DMS153 (cell line): ENCODE data around the gene FCHO1.

Experiments
- DNase-seq: peaks from one replicate; lab custom pipeline; 2025; lab: John Stamatoyannopoulos, UW

FCHO1 gene

DNA sequence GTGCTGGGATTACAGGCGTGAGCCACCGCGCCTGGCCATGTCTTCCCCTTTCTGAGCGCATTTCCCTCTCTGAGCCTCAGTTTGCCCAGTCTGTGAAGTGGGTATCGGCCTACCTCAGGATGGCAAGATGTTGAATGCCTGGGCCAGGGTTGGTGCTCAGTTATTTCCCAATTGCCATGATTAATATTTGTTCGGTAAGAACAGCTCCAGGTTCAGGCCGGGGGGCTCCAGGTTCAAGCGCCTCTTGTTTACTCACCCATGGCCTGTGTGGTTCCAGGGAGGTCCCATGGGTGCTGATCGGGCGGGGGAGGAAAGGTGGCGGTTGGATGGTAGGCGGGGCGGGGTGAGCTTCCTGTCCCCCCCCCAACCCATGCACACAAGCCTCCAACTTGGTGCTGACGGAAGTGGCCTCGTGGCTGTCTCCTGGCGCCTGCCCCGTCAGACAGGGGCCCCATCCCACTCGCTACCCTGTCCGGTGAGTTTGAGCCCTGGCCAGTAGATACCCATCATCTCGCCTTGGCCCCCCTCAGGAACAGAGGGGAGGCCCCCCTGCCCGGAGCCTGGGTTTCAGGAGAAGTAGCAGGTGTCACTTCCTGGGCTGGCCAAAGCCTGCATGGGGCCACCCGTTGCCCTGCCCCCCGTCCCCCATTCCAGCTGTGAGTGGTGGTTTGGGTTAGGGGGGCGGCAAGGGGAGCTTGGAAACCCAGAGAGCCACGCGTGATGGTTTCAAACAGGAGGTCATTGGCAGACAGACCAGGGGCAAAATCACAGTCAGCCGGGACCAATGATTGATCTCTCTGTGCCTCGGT lies at the start of gene FCHO1:
Gene FCHO1, plus strand, starts transcription at position 375 of the 809 bp plus-strand sequence. CDS start 3,688 bp downstream, outside the sequence.
- no peak for DNase-seq

DNA sequence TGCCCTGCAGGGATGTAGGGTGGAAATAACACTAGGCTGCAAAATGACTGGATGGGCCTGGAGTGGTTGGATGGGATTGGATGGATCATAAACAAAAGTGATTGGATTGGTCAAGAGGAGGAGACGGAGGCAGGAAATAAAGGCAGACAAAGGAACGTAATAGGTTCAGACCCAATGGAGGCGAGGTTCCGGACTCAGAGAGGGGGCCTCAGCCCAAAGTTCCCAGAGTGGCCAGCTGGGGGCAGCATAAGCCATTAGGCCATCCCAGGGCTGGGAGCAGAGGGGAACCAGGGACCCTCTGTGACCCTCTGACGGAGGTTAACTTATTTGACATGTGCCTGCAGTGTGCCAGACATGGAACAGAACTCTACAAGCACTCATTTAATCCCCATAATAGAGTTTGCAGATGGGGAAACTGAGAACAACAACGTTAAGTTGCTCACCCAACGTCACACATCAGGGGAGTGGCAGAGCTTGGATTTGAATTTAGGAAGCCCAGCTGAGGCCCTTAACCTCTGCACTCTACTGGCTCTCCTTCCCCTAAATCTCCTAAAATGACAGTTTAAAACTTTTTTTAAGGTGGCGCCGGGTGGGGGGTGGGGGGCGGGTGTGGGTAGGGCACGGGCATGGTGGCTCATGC lies 47.3 kb upstream of the FCHO1 start:
- no peak for DNase-seq

DNA sequence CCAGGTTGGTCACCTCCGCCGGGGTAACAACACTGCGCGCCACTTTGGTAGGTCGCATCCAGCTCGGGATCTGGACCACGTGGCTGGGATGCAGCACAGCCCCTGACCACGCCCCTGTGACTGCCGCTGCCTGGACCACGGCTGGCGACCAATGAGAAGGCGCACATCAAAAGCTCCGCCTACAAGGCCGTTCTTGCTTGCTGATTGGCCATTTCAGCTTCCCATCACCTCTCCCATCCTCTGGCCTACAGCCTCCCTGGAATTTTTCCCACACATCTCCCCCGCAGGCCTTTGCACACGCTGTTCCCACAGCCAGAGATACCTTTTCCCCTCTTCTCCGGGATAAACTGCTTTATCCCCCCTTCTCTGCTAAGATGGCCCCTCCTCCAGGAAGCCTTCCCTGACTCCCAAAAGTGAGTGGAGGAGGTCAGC lies 44.5 kb upstream of the FCHO1 start:
- DNase-seq: no peak

DNA sequence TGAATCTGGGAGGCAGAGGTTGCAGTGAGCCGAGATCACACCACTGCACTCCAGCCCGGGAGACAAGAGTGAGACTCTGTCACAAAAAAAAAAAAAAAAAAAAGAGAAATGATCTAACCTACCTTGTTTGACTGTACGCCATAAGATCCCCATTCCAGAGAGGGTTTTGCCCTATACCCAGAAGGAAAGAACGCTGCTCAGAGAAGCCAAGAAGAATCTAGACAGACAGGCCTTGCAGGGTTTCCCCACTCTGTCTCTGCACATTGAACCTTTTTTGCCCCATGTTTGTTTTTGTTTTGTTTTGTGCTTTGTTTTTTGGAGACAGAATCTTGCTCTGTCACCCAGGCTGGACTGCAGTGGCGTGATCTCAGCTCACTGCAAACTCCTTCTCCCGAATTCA lies 39.4 kb upstream of the FCHO1 start:
- no peak for DNase-seq

- no peak for DNase-seq
These were observed 34.9 kb upstream of the FCHO1 start for GRCh38 chr19:17716309-17716929.

GRCh38 chr19:17718550-17718946 lies 32.7 kb upstream of the FCHO1 start:
- DNase-seq: no peak

DNA sequence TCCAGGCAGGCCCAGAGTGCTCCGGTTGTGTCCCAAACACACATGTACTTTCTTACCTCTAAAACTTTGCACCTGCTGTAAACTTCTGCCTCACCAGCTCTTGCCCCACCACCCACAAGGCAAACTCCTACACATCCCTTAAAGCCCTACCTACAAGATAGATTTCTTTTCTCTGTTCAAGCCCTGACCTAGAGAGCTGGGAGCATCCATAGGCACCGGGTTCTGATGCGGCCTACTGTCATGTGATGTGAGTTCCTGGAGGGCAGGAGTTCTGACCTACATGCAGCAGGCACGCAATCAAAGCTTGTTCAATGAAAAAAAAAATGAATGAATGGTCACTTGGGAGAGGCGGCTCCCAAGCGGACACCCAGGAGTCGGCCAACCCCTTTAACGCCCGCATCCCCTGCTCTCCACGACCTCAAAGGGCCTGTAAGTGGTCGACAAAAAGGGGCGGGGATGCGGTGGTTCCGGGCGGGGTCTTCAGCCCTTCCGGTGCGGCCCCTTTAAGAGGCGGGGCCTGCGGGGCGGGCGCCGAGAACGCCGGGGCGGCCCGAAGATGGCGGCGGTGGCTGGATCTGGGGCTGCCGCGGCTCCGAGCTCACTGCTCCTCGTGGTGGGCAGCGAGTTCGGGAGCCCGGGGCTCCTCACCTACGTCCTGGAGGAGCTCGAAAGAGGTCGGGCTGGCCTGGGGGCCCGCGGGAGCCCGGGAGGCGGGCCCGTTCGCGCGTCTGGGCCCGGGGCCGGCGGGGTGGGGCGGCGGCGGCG lies 32.1 kb upstream of the FCHO1 start, which contains the start of gene MAP1S:
Gene MAP1S, plus strand, starts transcription at position 534 of the 765 bp plus-strand sequence. Its CDS starts 23 bp downstream, at position 557.
- no peak for DNase-seq

DNA sequence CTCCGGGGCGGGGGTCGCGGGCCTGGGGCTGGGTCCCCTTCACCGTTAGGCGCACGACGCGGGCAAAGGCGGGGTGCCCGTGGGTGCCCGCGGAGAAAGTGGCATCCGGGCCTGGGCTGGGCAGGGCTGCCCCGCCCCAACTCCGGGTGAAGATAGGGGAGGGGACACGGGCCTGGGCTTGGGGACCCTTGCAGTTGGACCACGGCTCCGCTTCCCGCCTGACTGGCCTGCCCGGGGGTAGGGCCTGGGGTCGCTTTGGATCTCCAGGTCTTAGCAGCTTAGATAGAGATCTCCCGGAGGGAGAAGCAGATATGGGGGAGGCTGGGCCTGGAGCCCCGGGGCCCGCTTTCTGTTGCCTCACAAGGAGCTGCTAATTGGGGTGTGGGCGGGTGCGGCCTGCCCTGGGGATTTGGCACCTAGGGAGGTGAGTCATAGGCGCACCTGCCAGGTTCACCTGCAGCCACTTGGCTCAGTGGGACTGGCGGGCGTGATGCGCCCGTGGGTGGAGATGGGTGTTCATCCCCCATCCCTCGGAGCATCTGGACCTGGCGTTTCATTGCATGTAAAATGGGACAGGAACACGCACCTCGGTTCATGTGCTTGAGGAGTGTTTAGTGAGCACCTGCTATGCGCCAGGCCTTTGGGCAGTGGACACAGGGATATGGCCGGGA lies 31.4 kb upstream of the FCHO1 start:
- peak; percentile 7 for DNase-seq

DNA sequence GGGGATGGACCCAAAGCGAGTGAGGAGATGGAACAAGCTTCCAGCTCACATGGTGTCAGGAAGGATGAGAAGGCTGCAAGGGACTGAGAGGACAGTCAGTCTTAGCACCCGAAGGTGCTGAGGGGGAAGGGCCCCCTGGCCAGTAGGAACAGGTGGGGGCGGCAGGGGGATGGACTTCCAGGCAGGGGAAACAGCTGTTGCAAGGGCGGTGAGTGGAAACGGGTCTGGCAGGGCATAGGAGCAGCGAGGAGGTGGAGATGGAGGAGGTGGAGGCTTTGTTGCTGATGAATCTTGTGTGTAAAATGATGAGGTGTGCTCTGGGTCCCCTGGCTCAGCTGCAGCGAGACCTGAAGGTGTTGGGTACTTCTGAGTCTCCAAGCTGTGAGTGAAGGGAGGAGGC lies 30.8 kb upstream of the FCHO1 start:
- DNase-seq: no peak

DNA sequence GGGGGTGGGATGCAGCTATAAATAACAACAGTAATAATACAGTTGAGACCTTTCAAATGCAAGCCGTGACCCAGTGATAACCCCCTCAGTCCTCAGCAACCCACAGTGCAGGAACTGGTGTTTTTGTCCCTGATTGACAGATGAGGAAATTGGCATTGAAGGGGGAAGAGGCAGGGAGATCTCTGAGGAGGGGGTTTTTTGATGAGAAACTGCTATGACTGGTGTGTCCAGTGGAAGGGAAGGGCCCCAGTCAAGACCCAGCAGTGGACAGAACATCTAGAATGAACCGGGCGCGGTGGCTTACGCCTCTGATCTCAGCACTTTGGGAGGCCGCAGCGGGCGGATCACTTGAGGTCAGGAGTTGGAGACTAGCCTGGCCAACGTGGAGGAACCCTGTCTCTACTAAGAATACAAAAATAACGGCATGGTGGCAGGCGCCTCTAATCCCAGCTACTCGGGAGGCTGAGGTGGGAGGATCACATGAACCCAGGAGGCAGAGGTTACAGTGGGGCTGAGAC lies 30.1 kb upstream of the FCHO1 start:
- DNase-seq: no peak

DNA sequence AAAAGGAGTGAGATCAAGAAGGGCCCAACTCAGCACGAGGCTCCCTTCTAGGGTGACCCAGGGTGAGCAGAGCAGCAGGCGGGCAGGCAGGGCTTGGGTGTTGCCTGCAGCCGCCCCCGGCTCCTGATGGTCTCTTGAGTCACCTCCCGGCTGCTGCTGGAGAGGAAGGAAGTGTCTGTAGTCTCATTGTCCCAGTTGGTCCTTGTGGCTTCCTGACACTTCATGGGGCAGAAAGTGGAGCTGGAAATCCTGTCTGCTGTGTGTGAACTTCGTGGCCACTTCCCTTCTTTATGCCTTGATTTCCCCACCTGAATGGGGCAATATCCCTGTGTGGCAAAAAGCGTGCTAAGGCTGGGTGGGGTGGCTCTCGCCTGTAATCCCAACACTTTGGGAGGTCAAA lies 29.5 kb upstream of the FCHO1 start:
- no peak for DNase-seq

- DNase-seq: no peak
These were observed 28.5 kb upstream of the FCHO1 start for GRCh38 chr19:17722655-17723240.

DNA sequence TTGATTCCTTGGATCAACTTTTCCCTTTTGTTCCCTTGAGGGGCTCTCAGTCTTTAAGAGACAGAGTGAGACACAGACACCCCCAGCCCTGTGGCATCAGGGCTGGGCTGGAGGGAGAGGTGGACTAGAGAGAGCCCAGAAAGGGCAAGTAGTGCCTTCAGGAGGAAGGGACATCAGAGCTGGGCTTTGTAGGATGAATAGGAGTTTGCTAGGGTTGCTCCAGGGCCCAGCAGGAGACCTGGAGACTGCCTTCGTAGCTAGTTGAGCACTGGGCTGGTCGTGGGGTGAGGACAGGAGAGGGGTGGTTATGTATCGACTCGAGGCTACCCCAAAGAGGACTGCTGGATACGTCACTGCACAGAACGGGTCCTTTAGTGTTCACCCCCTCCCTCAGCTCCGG lies 26.6 kb upstream of the FCHO1 start:
- no peak for DNase-seq

GRCh38 chr19:17725422-17726078 lies 25.7 kb upstream of the FCHO1 start:
- DNase-seq: no peak

- DNase-seq: no peak
These were observed 25.0 kb upstream of the FCHO1 start for GRCh38 chr19:17726136-17726741.

GRCh38 chr19:17726964-17727773 lies 24.1 kb upstream of the FCHO1 start:
- no peak for DNase-seq

- no peak for DNase-seq
These were observed 23.4 kb upstream of the FCHO1 start for GRCh38 chr19:17727843-17728242.

DNA sequence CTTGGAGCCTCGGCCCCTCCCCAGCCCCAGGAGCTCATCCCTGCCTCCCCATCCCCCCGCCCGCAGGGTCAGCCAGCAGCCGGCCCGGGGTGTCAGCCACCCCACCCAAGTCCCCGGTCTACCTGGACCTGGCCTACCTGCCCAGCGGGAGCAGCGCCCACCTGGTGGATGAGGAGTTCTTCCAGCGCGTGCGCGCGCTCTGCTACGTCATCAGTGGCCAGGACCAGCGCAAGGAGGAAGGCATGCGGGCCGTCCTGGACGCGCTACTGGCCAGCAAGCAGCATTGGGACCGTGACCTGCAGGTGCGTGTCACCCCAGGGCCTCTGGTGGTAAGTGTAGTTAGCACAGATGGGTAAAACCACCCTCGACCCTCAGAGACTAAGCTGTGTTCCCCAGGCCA lies 18.1 kb upstream of the FCHO1 start:
- DNase-seq: no peak

- DNase-seq: no peak
These were observed 17.1 kb upstream of the FCHO1 start for GRCh38 chr19:17734146-17734545.
